ENCODE measurements around the gene GRIK2.

GRIK2 gene

GRCh38 chr6:101395345-101395744 lies 1.8 kb downstream of the GRIK2 start:
- no peak overlapping the region for H3K27ac ChIP-seq
- TF ChIP-seq, protein P1, sequence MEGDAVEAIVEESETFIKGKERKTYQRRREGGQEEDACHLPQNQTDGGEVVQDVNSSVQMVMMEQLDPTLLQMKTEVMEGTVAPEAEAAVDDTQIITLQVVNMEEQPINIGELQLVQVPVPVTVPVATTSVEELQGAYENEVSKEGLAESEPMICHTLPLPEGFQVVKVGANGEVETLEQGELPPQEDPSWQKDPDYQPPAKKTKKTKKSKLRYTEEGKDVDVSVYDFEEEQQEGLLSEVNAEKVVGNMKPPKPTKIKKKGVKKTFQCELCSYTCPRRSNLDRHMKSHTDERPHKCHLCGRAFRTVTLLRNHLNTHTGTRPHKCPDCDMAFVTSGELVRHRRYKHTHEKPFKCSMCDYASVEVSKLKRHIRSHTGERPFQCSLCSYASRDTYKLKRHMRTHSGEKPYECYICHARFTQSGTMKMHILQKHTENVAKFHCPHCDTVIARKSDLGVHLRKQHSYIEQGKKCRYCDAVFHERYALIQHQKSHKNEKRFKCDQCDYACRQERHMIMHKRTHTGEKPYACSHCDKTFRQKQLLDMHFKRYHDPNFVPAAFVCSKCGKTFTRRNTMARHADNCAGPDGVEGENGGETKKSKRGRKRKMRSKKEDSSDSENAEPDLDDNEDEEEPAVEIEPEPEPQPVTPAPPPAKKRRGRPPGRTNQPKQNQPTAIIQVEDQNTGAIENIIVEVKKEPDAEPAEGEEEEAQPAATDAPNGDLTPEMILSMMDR (IDR thresholded peaks at IDR 0.05) = peak; percentile 58
- no peak for TF ChIP-seq ZFX (IDR thresholded peaks at IDR 0.05; ENCODE audit: borderline replicate concordance)

DNA sequence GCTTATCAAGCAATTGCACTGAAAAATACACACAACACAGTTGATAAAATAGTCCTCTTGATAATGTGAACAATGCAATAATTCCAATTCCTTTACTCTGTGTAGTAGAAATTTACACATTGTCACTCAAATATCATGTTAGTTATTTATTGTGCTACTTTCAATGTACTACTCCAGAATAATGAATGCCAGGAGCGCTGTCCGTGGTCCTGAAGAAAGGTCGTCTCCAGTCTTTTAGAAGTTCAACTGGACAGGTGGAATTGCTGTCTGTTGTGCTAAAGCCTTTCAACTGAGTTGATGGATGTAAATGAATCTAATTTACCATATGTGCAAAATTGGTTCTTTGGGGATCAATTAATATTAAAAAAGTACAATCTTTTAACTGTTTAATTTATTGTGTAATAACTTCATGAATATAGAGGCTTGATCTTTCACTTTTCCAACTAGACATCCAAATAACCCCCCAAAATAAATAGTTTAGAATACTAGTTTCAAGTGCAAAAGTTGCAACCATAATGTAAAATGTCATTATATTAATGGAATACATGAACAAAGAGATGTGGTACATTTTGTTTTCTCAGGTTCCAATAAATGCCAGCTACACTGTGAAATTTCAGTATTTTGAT lies 3.2 kb downstream of the GRIK2 start:
- no peak for TF ChIP-seq ZFX (IDR thresholded peaks at IDR 0.05; ENCODE audit: borderline replicate concordance)
- TF ChIP-seq, protein P1 (IDR thresholded peaks at IDR 0.05) = no peak
- no peak overlapping the region for H3K27ac ChIP-seq

DNA sequence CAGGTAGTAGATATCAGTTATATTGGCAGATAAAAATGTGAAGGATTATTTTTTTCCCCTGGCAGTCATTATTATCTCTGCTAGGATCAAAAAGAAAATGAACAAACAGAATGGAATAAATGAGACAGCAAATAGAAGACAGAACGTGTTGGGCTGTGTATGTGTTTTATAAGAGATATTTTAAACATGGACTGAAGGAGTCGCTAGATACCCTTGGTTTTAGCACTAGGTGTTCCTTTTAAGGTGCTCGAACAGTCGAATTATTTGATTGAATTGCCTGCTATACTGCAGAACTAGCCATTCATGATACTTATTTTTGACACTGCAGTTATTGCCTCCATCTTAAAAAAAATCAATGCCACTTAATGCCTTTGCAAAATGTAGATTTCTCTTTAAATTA lies 3.7 kb downstream of the GRIK2 start:
- H3K27ac ChIP-seq = no peak overlapping the region
- TF ChIP-seq ZFX (IDR thresholded peaks at IDR 0.05; ENCODE audit: borderline replicate concordance) = no peak
- TF ChIP-seq, protein P1 (IDR thresholded peaks at IDR 0.05) = peak; percentile 70

GRCh38 chr6:101398716-101399615 lies 5.5 kb downstream of the GRIK2 start:
- no peak overlapping the region for H3K27ac ChIP-seq
- TF ChIP-seq ZFX (IDR thresholded peaks at IDR 0.05; ENCODE audit: borderline replicate concordance) = no peak
- TF ChIP-seq, protein P1 (IDR thresholded peaks at IDR 0.05) = no peak

DNA sequence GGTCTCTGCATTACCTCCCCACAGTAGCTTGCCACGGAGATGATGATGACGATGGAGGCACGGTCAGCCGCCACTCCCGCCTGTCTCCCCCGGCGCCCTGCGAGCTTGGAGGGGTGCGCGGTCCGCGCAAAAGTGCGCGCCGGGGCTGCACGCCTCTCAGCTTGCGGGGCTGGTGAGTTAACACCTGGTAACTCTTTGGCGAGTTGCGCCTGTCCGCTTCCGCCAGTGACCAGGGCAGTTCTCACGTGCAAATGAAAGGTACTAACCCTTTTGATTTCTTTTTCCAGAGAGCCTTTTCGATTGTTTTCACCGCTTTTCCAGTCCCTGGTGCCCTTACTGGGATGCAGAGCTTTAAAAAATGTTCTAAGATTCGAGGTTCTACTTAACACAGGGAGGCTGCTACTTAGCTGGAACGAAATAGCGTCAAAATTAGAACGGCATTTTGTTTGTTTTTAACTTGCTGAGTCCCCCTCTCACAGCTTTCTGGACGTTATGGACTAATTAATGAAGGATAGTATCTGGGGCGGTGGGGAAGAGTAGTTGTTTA lies 6.2 kb downstream of the GRIK2 start:
- TF ChIP-seq ZFX (IDR thresholded peaks at IDR 0.05; ENCODE audit: borderline replicate concordance) = no peak
- TF ChIP-seq, protein P1 (IDR thresholded peaks at IDR 0.05) = no peak
- H3K27ac ChIP-seq = no peak overlapping the region

- TF ChIP-seq, protein P1 (IDR thresholded peaks at IDR 0.05) = no peak
- TF ChIP-seq ZFX (IDR thresholded peaks at IDR 0.05; ENCODE audit: borderline replicate concordance) = no peak
- H3K27ac ChIP-seq = no peak overlapping the region
These were observed 7.0 kb downstream of the GRIK2 start for GRCh38 chr6:101400326-101401135.
